GM18520 (cell line): ENCODE results near the gene MSRB2.
A peak's percentile ranks its signal among the peaks of the same experiment; 100 is the strongest.

Source experiments
- ATAC-seq: cut with Tn5 transposase; IDR thresholded peaks from one replicate; pipeline ENCODE4 v1.9.1; 2021; ENCODE audit not compliant: unreplicated experiment

MSRB2 gene

DNA sequence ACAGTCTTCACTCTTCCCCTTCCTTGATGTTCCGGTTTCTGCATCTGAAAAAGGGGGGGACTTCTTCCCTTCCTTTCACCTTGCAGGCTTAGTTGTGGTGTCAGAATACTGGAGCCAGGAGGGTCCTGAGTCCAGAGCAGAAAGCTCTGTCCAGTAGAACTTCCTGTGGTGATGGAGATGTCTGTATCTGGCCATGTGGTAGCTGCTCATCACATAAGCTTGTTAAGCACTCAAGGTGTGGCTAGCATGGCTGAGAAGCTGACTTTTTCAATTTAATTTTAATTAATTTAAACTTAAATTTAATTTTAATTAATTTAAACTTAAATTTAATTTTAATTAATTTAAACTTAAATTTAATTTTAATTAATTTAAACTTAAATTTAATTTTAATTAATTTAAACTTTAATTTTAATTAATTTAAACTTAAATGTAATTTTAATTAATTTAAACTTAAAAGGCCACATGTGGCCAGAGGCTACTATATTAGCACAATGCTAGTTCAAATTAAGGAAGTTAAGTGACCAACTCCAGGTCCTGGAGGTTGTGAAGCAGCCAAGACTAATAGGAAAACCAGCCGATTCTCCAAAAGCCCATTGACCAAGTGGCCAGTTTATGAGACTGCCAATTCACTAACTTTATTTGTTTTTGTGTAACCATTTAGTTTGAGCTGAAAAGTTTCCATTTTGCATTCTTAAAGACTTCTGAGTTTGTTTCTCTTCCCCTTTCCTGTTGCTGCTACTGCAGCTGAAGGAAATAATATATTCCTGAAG is 16.3 kb downstream of the MSRB2 start:
- ATAC-seq: no peak

DNA sequence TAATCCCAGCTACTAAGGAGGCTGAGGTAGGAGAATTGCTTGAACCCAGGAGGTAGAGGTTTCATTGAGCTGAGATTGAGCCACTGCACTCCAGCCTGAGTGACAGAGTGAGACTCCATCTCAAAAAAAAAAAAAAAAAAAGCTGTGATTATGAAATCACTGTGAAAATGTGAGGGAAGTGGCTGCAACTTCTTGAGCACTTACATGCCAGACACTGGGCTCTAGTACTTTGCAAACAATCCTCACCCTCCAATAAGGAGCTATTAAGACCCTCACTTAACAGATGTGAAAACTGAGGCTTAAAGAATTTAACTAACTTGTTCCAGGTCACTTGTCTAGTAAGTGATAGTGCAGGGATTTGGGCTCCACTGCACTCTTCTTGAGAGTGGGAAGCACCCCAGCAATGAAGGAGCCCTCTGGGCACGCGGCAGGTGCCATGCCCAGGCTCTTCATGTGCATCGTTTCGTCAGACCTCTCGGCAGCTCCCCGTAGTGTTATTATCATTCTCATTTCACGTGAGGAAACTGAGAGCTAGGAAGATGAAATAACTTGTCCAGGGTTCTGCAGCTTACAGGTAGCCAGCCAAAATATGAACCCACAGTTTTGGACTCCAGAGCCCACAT is 19.0 kb downstream of the MSRB2 start:
- no peak for ATAC-seq

DNA sequence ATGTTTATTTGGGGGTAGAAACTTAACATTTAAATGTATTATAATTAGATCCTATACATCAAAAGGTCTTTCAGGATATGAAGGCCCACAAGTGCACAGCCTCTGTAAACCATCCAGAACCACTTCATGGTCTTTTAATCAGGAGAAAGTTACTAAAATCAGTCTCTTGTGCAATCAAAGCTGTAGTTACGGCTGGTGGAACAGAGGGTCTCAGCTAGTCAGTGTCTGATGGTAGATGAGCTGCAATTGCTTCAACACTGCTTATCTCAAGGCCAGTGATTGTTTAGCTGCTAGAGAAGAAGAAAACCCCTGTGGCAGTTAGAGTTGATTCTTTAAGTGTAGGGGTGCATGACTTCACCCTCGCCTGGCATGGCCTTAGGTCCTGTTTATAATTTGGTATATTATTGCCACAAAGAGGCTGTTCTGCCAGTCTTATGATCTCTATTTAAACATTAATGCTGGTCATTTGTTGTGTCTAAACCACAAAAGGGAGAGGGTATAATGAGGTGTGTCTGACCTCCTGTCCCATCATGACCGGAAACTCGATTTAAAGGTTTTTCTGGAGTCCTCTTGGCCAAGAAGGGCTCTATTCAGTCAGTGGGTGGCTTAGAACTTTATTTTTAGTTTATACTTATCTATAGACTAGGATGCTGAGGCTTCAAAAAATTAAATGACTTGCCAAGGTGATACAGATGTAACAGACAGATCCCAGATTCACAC is 21.3 kb downstream of the MSRB2 start:
- no peak for ATAC-seq

DNA sequence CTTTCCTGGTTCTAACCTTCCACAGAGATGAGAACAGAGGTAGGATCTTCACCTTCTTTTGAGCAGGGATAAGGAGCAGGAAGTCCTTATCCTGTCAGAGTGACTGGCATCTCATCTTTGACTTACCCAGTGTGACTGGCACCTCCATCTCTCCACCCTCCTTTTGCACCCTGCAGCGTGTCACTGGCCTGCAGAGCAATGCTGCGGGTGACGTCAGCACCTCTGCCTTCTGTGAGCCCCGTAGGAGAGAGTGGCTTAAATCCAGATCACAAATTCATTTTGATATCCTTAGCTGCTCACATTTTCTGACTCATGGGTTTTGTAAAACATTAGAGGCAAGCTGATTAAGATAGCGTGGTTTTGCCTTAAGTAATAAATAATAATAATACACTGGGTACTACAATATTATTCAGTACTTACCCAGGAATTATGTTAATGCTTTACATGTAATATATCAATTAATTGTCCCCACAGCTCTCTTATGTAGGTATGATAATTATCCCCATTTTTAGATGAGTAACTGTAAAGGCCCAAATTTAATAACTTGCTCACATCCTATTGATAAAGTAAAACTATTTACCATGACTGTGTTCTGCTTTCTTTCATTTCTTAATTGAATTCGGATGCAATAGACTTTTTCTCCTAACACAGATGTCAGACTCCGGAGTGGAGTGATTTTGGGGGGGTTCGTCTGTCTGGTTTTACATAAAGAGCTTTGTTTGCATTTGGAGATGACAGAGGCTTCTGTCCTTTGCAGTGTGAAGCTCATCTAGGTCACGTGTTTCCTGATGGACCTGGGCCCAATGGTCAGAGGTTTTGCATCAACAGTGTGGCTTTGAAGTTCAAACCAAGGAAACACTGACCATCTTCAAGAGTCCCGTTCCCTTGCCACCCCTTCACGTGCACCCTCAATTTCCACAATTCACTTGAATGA is 24.9 kb downstream of the MSRB2 start:
- no peak for ATAC-seq

DNA sequence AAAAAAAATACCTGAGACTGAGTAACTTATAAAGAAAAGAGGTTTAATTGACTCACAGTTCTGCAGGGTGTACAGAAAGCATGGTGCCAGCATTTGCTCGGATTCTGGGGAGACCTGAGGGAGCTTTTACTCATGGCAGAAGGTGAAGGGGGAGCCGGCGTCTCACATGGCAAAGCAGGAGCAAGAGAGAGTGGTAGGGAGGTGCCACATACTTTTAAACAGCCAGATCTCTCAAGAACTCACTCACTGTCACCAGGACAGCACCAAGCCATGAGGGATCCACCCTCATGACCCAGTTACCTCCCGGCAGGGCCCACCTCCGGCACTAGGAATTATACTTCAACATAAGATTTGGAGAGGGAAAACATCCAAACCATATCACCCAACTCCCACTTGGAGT is 25.8 kb downstream of the MSRB2 start:
- ATAC-seq: no peak

DNA sequence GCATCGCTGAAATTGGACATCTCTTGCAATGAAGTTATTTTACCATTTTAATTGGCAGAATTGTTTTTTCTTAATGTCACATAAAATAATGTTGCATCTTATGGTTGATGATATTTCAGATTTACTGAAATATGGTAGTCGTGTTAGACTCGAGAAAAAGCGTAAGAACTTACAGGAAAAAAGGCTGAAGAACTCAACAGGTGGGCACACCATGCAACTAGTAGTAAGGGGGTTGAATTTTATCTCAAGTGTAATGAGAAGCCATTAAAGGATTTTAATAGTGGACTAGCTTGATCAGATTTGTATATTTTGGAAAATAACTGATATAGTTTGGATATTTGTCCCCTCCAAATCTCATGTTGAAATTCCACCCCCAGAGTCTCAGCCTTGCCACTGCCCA is 41.1 kb downstream of the MSRB2 start:
- no peak for ATAC-seq

DNA sequence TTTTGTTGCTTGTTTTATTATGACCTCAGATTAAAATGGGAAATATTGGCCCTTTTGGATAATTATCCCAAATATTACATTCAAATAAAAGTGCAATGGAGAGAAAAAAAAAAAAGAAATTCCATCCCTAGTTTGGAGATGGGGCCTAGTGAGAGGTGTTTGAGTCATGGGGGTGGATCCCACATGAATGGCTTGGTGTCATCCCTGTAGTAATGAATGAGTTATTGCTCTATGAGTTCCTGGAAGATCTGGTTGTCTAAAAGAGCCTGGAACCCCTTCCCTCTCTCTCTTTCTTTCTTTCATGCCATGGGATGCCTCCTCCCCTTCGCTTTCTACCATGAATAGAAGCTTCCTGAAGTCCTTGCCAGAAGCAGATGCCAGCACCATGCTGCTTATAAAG is 44.3 kb downstream of the MSRB2 start:
- ATAC-seq: no peak

DNA sequence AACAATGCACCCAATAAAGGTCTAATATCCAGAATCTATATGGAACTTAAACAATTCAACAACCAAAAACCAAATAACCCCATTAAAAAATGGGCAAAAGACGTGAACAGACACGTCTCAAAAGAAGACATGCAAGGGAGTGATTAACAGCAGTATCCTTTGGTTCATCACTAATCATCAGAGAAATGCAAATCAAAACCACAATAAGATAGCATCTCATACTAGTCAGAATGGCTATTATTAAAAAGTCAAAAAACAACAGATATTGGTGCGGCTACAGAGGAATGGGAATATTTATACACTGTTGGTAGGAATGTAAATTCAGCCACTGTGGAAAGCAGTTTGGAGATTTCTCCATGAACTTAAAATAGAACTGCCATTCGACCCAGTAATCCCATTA is 46.6 kb downstream of the MSRB2 start:
- ATAC-seq: no peak

DNA sequence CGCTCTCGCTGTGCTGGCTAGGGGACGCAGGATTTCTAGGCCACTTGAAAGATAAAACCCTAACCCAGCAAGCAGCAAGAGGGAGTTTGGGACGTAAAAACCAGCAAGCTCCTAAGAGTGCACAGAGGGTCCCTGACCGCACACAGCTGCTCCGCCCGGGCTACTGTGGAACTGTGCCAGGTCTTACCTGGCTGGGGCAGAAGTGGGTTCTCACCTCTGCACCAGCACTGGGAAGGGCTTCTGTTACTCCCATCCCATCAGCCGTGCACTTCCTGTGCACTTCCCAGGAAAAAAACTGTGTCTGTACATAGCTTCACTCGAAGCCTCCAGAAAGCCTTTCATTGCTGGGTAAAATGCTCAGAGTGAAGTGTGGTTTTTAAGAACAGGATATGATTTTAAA is 50.9 kb downstream of the MSRB2 start:
- no peak for ATAC-seq

DNA sequence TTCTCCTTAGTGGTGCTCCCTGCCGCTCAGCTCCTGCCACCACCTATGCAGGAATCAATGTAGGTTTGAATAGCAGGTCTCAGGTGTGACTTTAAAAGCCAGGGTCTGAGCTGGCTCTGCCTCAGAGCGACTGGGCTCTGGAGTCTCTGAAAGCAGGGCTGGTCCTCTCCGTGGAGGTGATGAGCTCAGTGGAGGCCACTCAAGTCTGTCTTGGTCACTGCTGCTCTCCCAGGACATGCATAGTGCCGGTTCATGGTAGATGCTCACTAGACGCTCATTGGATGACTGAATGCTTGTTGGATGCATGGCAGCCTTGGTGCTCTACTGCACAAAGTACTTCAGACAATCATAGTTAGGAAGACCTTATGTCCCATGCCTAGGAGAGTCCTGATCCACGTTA is 51.7 kb downstream of the MSRB2 start:
- ATAC-seq: no peak

DNA sequence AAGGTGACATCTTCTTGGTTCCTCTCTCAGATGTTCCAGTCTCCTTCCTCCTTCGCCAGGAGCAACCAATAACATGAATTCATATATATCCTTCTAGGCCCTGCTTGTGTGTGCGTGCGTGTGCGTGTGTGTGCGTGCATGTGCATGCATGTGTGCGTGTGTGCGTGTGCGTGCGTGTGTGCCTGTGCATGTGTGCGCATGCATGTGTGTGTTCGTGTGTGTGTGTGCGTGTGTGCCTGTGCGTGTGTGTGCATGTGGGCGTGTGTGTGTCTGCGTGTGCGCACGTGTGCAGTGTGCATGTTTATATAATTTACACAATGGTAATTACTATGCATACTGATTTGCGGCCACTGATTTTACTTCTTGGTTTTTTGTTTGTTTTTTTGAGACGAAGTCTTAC is 52.8 kb downstream of the MSRB2 start:
- no peak for ATAC-seq

DNA sequence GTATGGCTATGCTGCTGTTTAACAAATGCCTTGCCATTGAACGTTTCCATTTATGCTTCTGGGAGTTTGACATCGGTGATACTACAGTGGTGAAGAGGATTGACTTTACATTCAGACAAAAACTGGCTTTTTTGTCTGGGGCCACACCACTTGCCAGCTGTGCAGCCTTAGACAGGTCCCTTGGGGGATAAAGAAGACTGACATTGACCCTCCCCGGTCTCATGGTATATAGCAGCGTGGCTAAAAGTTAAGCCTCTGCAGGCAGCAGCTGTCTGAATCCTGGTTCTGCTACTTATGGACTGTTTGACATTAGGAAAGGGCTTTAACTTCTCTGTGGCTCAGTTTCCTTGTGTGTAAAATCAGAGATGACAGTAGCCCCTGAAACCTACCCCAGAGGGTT is 54.7 kb downstream of the MSRB2 start:
- ATAC-seq: no peak

DNA sequence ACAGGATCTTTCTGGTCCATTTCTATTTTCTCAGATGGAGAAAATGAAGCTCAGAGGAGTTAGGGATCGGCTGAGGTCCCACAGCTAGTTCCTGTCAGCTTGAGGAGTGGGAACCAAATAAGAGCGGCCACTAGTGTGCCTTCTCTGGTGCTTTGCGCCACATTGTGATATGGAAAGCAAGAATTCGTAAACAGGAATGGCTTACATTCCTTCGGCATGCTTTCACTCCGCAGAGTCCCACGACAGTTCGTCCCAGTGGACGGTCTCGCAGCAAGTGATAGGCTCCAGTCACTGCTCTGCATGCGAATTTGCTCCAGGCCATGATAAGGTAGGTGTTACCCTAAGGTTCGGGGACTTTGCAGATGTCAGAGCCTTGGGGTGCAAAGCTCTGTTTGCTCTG is 55.2 kb downstream of the MSRB2 start:
- no peak for ATAC-seq

DNA sequence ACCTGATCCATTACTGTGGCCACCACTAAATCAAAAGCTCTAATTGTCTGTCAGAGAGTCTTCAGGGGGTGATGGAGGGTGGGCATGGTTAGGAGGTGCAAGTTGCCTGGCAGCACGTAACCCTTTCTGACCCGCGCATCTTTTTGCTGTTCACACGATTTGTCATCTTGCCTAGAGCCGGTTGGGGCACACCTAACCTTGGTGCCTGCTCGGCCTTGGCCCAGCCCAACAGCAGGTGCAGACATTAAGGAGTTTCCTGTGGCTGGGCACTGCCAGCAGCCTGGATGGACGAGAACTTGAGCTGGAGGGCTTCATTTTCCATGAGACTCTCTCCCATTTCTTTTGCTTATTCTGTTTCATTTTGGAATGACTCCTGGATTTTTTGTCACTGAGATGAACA is 55.7 kb downstream of the MSRB2 start:
- ATAC-seq: no peak

DNA sequence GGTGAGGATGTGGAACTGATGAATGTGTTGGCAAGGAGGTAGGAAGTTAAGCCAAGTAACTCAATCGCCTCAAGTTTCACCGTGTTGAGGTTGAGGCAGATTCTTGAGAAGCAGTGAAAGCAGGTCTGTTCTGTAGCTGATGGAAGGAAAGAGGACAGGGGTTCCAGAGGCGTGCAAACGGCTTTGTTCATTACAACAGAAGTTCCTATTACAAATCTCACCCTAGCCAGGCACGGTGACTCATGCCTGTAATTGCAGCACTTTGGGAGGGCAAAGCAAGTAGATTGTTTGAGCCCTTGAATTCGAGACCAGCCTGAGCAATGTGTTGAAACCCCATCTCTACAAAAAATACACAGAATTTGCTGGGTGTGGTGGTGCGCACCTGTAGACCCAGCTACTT is 59.8 kb downstream of the MSRB2 start:
- ATAC-seq: no peak

DNA sequence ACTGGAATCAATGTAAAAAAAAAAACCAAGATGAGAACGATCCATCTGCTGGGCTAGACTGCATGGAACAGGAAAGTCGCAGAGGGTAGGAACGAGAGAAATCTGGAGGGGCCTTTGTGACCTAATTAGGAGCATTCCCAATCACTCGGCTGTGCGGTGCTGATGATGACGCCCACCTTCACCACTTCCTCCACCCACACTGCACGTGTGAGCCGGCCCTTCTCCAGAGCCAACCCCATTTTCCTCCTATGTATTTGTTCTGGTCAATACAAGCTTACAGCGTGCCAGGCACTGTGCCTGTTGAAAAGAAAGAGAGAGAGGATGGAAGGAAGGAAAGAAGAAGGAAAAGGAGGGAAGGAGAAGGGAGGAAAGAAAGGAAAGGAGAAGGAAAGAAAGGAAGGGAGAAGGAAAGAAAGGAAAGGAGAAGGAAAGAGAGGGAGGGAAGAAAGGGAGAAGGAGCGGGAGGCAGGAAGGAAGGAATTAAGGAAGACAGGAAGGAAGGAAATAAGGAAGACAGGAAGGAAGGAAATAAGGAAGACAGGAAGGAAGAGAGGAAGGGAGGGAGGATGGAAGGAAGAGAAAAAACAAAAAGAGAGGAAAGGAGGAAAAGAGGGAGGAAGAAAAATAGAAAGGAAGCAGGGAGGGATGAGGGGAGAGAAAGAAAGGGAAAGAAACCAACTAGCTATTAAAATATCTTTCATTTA is 61.2 kb downstream of the MSRB2 start:
- ATAC-seq: no peak

DNA sequence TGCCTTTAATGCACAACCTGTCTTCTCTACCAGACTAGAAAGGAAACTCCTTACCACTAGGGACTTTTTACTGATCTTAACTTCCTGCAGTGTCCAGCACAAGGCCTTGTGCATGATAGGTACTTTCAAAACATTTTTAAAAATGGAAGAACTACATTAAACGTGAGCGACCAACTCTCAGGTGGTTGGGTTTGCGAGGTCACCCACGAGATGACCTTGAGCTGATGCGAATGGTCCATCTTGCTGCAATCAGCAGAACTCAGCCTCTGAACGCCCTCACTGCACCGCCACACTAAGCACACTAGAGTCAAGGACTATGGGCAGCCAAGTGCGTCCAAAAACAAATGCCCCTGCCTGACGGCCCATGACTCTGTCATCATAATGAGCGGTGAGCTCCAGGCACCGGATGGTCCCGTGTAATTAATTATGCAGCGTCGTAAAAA is 61.9 kb downstream of the MSRB2 start:
- ATAC-seq: no peak

DNA sequence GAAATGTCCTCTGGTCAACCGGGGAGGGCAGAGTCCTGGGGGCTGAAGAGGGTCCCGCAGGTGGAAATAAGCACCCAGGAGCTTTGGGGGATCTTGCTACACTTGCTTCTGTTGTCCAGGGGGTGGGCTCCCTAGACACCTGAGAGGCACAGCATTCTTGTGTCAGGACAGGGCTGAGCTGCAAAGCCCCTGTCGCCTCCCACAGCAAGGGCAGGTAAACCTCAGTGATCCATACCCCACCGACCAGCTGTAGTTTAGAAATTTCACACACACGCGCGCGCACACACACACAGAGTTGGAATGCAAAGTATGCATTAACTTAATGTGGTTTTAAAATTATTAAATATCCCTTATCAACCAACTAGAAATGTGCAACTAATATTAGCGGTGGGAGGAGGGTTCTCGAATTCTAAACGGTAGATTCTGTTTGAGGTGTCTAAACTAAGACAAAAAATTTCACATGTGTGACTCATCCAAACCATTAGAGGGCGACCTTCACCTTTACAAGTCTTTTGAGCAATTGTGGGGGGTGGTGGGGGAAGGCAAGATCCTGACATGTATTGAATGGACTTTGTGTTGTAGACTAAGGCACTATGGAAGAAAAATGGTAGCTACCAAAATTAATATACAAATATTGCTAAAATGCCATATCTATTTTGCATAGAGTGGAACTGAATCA is 62.5 kb downstream of the MSRB2 start:
- ATAC-seq: peak; percentile 40

DNA sequence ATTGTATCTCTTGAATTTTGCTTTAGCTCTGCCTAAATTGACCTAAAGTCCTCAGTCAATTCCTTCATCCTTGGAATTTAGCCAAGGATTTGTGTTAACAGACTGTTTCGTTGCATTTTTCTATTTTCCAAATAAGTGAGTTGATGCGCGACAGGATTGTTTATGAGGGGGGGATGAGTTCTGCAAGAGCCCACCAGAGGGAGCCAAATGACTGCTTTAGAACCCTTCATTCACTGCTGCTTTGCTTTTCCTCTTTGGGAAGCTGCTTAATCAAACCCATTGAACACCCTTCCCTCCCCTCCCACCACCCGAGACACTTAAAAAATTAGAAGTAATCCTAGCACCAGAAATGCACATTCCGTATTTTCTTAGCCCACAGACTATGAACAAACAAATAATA is 63.0 kb downstream of the MSRB2 start:
- ATAC-seq: no peak
